Coronary artery (tissue), 2 donors: ENCODE results near the gene THRAP3.

Experiments used
- DNase-seq: peaks from one replicate; pipeline ENCODE4 v3.0.0-alpha.2; 2017; ENCODE audit warnings: low spot score
- H3K27ac ChIP-seq, 2 donors: fragments of 200-600 bp; sonication (generic); one replicate each; pipeline ENCODE4 v1.5.1; 2016 to 2019
- H3K4me3 ChIP-seq: fragments of 200-600 bp; sonication (generic); 2 replicates; pipeline ENCODE4 v1.5.1; 2016; ENCODE audit warnings: mild to moderate bottlenecking, moderate library complexity
- TF ChIP-seq, protein P1 (sequence below): fragments of 200-600 bp; sonication (generic); IDR thresholded peaks from one replicate; pipeline ENCODE4 v1.5.1; 2019; ENCODE audit warnings: antibody characterized with exemption

Gene THRAP3

DNA sequence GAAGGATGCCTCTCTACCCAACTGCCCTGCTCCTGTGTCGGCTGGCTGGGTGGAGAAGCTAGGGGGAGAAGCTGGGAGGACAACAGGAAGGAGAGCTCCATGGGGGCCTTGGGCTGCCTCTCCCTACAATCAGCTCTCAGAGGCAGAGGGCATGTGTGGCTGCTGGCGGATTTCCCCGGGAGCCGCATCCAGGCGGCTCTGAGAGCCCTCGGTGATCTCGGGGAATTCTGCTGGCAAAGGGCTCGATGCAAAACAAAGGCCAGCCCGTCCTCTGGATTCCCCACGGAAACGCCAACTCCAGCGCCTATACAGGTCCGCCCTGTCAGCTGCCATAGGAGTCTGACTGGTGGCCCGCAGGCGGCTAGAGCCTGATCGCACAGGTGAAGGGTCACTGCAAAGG lies 125.6 kb downstream of the THRAP3 start:
- H3K4me3 ChIP-seq: no peak overlapping the region
- H3K27ac ChIP-seq: peak overlapping the region; percentile 76 to 91
- DNase-seq: no peak
- TF ChIP-seq, protein P1, sequence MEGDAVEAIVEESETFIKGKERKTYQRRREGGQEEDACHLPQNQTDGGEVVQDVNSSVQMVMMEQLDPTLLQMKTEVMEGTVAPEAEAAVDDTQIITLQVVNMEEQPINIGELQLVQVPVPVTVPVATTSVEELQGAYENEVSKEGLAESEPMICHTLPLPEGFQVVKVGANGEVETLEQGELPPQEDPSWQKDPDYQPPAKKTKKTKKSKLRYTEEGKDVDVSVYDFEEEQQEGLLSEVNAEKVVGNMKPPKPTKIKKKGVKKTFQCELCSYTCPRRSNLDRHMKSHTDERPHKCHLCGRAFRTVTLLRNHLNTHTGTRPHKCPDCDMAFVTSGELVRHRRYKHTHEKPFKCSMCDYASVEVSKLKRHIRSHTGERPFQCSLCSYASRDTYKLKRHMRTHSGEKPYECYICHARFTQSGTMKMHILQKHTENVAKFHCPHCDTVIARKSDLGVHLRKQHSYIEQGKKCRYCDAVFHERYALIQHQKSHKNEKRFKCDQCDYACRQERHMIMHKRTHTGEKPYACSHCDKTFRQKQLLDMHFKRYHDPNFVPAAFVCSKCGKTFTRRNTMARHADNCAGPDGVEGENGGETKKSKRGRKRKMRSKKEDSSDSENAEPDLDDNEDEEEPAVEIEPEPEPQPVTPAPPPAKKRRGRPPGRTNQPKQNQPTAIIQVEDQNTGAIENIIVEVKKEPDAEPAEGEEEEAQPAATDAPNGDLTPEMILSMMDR: no peak

- peak overlapping the region; percentile 45 for H3K4me3 ChIP-seq
- TF ChIP-seq, protein P1: no peak
- peak overlapping the region; percentile 76 to 91 for H3K27ac ChIP-seq
- DNase-seq: peak; percentile 85
Measured at GRCh38 chr1:36350659-36351226, 126.5 kb downstream of the THRAP3 start.

DNA sequence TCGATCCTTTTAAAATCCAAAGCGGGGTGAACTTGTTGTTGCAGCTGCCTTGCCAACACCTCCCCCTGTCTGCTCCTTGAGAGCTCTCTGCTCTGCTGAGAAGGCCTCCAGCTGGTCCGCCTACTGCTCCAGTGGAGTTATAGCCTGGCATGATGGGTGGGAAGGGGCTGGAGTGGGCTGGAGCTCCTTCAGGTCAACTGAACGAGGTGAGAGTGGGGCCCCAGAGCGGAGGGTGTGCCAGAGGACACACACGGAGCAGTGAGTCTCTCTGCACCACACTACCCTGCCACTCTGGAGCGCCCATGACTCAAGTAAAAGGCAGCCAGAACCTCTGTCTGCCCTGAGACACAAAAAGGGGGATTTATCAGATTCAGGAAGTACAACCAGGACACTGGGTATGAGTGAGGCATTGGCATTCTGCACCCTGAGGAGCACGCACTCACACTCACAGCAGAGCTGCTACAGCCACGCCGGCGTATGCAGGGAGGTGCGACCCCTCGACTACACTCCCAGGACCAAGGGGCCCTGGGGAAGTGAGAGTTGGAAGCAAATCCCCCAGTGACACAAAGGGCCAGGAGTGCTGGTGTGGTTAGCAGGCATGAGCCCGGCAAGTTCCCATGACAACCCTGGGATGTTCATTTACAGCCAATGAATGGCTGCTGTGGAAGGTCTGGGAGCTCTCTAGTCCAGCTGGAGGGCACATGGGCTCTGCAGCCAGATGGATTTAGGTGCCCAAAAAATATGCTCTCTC lies 127.2 kb downstream of the THRAP3 start:
- H3K4me3 ChIP-seq: peak overlapping the region; percentile 45
- peak overlapping the region; percentile 76 to 91 for H3K27ac ChIP-seq
- TF ChIP-seq, protein P1: no peak
- DNase-seq: no peak

GRCh38 chr1:36352125-36352909 lies 128.1 kb downstream of the THRAP3 start:
- DNase-seq: no peak
- H3K4me3 ChIP-seq: no peak overlapping the region
- H3K27ac ChIP-seq: peak overlapping the region; percentile 76 to 91
- TF ChIP-seq, protein P1: no peak

- TF ChIP-seq, protein P1: no peak
- no peak for DNase-seq
- Histone ChIP-seq H3K27ac (peak overlapping the region; percentile 2 to 91), H3K4me3 (no peak overlapping the region)
Measured at GRCh38 chr1:36352910-36353878, 129.0 kb downstream of the THRAP3 start.

DNA sequence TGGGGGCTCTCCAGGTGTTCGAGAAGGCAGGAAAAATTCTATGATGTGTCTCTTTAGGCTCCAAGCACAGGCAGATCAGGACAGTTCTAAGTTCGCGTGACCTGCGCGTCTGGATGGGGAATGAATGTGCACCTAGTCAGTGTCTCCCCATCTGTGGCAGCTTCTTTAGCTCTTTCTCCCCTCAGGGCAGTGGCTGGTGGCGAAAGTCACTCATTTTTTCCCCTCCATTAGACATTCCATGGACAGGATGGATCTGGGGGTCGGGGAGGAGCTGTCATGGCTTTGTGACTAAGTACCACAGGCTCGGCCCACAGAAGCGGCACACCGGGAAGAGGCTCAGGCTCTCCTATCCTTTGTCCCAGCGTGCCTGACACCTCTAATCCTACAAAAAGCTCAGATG lies 130.2 kb downstream of the THRAP3 start:
- H3K4me3 ChIP-seq: no peak overlapping the region
- TF ChIP-seq, protein P1: no peak

More for the DNA sequence above, 130.2 kb downstream of the THRAP3 start:
- H3K27ac ChIP-seq: no peak overlapping the region
- DNase-seq: no peak
